GM19193 (cell line): ENCODE results near the gene DLD.

Experiments
- POLR2A ChIP-seq: IDR thresholded peaks from 4 replicates; pipeline ENCODE4 v1.6.1; 2011; ENCODE audit not compliant: insufficient read depth, insufficient read length; ENCODE audit errors: extremely low read depth

DLD gene

GRCh38 chr7:107932805-107933204 is 41.8 kb downstream of the DLD start:
- TF ChIP-seq POLR2A: no peak

DNA sequence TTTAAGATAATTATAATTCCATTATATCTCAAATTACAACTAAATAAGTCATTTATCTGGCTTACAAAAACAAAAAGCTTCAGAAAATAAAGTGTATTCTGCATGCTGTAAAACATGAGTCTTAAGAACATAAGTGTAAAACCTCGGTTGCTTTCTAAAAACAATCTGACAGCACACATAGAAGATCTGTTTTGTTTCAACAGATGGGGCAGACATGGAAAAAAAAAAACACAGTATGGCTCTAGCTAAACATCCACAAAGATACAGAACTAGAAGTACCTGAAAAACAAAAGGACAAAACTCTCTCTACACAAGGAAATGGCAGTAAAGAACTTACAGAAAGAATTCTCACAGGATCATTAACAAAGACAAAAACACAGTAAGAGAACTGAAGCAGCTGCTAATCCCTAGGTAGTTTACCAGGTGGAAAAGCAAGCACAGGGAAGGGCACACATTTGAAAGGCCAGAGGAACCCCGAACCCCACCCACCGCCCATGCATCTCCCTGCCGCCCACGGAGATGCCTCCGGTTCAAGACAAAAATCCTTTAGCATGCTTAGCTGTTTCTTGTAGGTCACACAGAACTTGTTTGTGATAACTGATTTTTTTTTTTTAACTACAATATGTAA is 42.5 kb downstream of the DLD start:
- TF ChIP-seq POLR2A: no peak

DNA sequence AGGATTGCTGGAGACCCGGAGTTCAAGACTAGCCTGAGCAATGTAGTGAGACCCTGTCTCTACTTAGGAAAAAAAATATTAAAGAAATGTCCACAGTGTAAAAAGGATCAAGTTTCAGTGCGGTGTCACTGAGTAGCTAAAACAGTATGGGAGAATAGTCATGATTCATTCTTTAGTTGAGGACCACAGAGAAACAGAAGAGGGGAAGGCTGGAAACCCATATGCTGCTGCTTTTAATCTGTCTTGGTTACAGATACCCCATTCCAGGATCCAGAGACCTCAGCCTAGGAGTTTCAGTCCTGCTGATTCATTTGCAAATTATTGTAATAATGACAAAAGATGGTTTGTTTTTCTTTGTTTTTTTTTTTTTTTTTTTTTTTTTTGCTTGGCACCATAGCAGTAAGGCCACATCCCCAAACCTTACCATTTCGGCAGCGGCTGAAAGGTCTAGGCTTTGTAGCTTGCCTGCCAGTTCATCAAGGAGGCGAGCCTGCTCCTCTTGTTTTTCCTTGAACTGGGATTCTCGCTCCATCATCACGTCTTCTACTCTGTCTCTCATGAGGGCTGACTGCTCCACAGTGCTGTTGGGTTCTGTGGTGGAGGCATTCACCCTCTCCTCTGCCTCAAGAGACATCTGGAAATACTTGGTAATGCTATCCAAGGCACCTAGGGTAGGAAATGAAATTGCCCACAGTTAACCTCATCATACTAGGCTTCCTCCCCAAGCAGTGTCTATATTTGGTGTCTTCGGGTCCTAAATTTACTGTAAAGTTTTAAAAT is 44.2 kb downstream of the DLD start:
- no peak for TF ChIP-seq POLR2A

DNA sequence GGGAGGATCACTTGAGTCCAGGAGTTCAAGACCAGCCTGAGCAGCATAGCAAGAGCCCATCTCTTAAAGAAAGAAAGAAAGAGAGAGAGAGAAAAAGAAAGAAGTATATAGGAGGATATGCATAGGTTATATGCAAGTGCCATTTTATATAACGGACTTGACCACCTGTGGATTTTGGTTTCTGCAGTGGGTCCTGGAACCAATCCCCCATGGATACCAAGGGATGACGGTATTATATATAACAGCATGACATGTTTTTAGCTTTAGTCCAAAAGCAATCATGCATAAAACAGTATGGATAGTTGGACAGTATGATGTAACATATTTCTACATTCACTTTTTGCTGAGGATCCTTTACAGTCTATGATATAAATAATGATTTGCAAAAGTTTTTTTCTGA is 45.3 kb downstream of the DLD start:
- TF ChIP-seq POLR2A: no peak

- no peak for TF ChIP-seq POLR2A
Measured at GRCh38 chr7:107937531-107937930, 46.5 kb downstream of the DLD start.

DNA sequence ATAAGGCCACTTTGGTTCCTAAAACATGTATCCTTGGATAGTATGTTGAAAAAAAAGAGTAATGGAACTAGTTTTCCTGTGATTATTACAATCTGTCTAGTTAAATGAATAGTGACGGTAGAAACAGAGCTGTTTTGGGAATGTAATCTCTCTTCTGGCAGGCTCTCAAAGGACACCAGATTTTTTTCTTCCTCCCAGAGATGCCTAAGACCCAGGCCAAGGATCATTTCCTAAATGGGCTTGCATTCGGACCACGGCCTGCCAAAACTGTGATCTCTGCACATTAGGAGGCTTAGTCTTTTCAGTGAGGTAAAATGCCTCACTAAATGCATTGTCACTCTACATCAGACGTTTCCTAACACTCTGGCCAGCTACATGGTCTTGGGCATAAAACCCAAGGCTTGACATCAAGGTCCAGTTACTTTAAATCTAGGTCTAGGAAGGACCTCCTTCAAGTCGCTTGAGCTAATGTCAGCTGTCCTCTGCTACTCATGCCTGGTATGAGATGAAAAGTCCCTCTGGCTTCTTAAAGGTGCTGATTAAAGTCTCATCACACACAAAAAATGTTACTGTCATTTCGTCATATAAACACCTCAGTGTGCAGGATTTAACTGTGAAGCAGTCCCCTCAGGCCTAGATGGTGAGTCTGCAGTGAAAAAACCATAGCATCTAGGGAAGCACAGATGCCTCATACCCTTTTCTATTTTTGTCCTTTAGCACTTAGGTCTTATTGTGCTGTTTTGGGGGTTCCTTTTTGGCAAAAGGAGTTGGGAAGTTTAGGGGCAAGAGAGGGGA is 47.7 kb downstream of the DLD start:
- no peak for TF ChIP-seq POLR2A

DNA sequence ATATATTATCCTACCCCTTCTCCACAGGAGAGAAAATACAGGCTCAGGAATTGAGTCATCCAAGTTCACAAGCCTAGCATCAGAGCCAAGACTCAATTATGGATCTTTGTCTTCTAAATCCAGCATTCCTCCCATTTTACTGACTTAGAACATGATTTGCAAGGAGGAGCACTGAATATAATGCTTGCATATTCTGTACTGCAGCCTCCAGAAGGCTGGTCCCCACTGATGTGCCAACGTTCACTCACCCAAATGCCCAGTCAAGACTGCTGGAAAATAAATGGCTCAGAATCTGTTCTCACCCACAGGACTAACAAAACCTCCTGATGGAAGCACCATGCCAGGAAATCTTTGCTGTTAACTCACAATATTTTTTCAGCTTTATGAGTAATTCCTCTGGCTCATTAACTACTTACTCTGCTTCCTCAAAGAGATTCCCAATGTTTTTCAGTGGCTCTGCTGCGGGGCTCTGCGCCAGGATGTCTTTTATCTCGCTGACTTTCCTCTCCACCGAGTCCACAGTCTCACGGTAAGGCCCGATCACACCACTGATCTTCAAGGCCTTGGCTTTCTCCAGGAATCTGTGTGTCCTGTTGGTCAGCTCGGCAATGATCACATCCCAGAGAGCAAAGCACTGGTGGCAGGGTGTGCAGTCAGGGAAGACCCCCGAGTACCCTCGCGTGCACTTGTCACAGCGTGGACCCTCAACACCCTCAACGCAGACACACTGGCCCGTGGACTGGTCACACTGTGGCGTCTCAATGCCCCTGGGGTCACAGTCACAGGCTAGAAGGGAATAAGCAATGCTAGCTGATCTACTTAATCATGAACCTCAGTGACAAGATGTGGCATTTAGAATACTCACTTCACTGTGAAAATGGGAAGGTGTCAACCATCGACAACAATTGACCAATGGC is 48.8 kb downstream of the DLD start:
- no peak for TF ChIP-seq POLR2A

DNA sequence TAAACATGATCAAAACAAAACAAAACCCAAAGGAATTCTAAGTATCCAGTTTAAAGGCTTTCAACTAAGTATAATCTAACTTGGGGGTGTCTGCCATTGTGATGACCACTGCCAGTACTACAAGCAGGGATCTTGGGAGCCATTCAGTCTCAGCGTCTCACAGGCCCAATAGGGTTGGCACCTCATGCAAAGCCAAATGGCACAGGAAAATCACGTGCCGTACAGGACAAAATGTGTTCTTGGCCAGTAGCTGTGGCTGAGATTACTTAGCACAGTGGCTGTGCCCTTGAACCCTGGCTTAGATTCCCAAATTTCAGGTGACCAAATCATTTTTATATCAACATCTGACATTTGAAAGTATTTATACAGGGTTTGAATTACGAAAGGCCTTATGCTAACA is 50.0 kb downstream of the DLD start:
- no peak for TF ChIP-seq POLR2A

- no peak for TF ChIP-seq POLR2A
Measured at GRCh38 chr7:107943018-107943417, 52.0 kb downstream of the DLD start.

DNA sequence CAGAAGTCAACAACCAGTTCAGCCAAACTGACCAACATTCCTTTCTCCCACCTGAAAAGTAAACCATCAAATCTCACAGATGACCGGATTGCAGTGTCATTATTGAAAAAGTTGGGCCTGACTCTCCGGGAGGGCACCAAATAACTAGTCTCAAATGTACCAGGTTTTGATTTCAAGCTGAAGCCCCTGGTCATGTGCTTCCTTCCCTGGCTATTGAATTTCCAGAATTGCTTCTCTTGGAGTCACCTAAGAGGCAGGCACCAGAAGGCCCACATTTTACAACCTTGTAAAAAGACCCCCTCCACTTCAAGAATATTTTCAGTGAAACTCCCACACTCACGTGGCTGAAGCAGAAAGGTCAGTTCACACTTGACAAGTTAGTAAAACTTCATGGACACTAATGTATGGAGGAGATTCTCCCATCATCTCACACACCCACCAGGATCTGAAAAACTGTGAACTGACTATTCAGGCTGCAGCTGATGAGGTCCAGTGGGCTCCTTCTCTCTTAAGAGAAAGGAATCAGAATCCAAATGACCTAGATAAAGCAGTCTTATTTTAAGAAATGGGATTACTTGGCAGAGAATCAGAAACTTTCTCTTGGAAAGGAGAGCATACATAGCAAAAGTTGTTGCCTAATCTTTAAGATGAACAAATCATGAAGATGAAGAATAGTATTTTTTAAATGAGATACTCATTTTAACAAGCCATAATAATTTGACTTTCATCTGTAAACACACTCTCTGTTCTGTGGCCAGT is 53.6 kb downstream of the DLD start:
- no peak for TF ChIP-seq POLR2A

GRCh38 chr7:107945332-107945731 is 54.3 kb downstream of the DLD start:
- TF ChIP-seq POLR2A: no peak

DNA sequence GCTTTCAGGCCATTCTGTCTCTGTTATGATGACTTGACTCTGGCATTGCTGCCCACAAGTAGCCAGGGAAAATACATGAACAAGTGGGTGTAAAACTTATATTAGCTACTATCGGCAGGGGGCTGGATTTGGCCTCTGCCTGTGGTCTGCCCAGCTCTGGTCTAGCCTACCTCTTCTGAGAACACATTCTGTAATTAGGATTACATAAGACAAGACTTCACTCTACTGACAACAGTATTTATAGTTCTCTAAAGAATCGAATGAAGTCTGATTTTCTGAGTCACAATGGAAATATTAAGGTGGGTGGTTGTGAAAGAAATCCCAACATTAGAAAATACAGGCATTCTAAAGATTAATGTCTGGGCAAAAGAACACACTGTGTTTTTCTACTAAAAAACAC is 55.5 kb downstream of the DLD start:
- no peak for TF ChIP-seq POLR2A

DNA sequence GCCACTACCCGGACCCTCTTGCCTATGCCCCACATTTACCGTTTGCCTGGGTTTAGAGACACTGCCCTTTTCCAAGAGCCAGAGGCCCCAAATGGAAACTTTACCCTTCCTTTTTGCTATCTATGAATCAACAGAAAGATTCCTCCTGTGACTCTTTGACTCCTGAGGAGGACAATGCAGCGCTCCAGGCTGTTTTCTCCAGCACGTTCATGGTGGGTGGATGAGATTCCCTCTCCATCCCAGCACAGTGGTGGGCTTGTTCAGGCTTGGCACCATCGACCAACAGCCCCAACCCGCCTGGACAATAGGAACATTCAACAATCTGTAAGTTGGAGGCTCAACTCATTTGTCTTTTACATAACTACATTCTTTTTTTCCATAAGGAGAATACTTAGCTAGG is 55.9 kb downstream of the DLD start:
- TF ChIP-seq POLR2A: no peak

DNA sequence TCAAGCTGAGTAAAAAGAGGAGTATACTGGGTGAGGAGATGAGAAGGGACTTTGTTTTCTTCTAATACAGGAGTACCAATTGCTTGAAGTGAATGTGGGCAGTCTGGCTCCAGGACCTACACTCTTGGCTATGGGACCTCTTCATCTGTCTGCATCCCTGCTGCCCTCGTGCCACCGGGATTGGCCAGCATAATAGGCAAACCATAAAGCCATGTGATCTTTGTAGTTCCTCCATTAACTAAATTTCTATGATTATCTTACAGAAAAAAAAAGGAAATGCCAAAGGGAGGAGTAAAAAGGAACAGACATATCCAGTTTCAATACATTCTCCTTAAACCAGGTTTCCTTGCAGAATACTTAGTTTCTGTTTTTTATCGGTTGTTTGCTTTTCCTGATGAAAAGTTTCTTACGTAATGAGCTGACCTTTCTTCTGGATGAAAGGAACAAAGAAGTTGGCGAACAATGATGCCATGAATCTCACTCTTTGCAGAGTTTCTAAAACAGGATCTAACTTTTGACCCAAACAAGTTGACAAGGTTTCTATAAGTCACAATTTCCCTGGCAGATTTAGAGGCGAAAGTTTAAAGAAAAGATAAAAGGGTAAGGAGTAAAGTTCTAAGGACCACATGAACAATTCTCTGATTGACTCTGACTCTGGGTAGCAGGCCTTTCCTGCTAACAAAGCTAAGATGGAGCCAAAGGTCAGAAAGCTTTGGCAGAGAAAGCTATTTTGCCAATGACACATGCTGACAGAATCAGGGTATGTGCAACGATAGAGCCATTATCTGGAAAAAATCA is 57.9 kb downstream of the DLD start:
- TF ChIP-seq POLR2A: no peak

DNA sequence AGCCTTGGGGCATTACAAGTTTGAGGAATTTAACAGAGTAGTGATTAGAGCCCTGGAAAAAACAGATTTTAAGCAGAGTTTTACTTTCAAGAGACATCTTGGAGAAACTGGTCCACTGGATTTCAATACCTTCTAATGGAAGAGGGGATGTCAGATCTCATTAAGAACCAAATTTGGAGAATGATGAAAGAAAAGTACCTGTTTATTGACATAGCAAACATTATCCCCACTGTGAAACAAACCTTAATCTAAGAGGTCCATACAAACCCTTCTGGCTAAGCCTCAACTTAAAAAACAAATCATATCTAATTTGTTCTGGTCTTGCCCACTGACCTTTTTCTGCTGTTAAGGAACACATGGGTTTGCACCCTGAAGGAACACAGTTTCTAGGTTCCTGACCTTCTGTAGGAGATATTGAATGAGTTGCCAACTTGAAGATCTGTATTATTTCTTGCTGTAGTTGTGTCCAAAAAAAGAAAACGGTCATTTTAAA is 58.5 kb downstream of the DLD start:
- no peak for TF ChIP-seq POLR2A
